A549 (cell line): ENCODE data around the gene FAM204A. TPM values are rescaled to one million over a fixed set of nuclear protein-coding genes. Genes with fewer than 3 reads are reported as not detected.

Experiments
- ATAC-seq, 2 experiments: fragments of 200-7000 bp in 1 of 2; fragments of >200 bp in 1 of 2; cut with Nextera tagmentation in 1 of 2; cut with Tn5 transposase in 1 of 2; 3 replicates each; pipeline versions ENCODE4 v1.8.0 to v1.9.1; 2018 to 2020; ENCODE audit warnings: mild to moderate bottlenecking in 1 of 2, moderate library complexity in 1 of 2
- CTCF ChIA-PET: fragments of 300-600 bp; sonication (Branson Sonifier 250); formaldehyde crosslinking; extraction: SDS; loops from one replicate; lab custom pipeline; 2021; ENCODE audit warnings: antibody characterized with exemption, inconsistent platforms; lab: Yijun Ruan, JAX
- POLR2A ChIA-PET: fragments of 350-600 bp; formaldehyde crosslinking; extraction: SDS; loops from one replicate; lab custom pipeline; 2021; ENCODE audit warnings: antibody characterized with exemption, inconsistent platforms; lab: Yijun Ruan, JAX
- DNase-seq, 2 experiments: peaks; one replicate each; pipeline versions ENCODE4 v3.0.0 to v3.0.0-alpha.2; 2011 to 2016; ENCODE audit warnings: low read depth in 1 of 2, low spot score in 1 of 2
- FAIRE-seq: peaks from 2 replicates; lab custom pipeline; 2011; peaks lifted over from hg19 to GRCh38; lab: Jason Lieb, UNC
- H3K27ac ChIP-seq, 2 experiments: fragments of >200 bp; sonication (Bioruptor Twin); formaldehyde crosslinking; 3 replicates each; pipeline ENCODE4 v1.5.1; 2016 to 2017
- H3K4me1 ChIP-seq: fragments of >200 bp; sonication (Bioruptor Twin); formaldehyde crosslinking; 3 replicates; pipeline ENCODE4 v1.6.1; 2016
- H3K4me2 ChIP-seq: fragments of >200 bp; sonication (Bioruptor Twin); formaldehyde crosslinking; 3 replicates; pipeline ENCODE4 v1.6.1; 2016
- H3K4me3 ChIP-seq: fragments of >200 bp; sonication (Bioruptor Twin); formaldehyde crosslinking; 3 replicates; pipeline ENCODE4 v1.5.1; 2016
- H3K9me3 ChIP-seq: fragments of >200 bp; sonication (Bioruptor Twin); formaldehyde crosslinking; 3 replicates; pipeline ENCODE4 v1.6.1; 2016
- BHLHE40 ChIP-seq: IDR thresholded peaks from 2 replicates; pipeline ENCODE4 v1.6.1; 2012; ENCODE audit warnings: low read depth, low read length, inconsistent platforms
- CBX8 ChIP-seq: fragments of 200-600 bp; sonication (generic); IDR thresholded peaks from 2 replicates; pipeline ENCODE4 v1.6.1; 2016
- CHD2 ChIP-seq: fragments of 150-350 bp; IDR thresholded peaks from 2 replicates; pipeline ENCODE4 v1.6.1; 2014; ENCODE audit warnings: low read length; ENCODE audit not compliant: partially characterized antibody
- CHD4 ChIP-seq: fragments of 200-600 bp; sonication (generic); IDR thresholded peaks from 2 replicates; pipeline ENCODE4 v1.6.1; 2016; ENCODE audit warnings: antibody characterized with exemption, mild to moderate bottlenecking, borderline replicate concordance
- FOSB ChIP-seq: fragments of 250-450 bp; sonication (Bioruptor Pico); IDR thresholded peaks from 2 replicates; pipeline ENCODE4 v1.5.0; 2020; ENCODE audit warnings: mild to moderate bottlenecking, moderate library complexity
- FOSL2 ChIP-seq, 2 experiments: fragments of 450-650 bp in 1 of 2; fragments of >200 bp in 1 of 2; sonication (Bioruptor Twin) in 1 of 2; formaldehyde crosslinking; IDR thresholded peaks; 2 replicates each; pipeline versions ENCODE4 v1.5.0 to v1.6.1; 2016 to 2020; ENCODE audit warnings: mild to moderate bottlenecking in 1 of 2, moderate library complexity in 1 of 2
- FOXS1 ChIP-seq: fragments of 250-450 bp; sonication (Bioruptor Pico); IDR thresholded peaks from 2 replicates; pipeline ENCODE4 v1.5.0; 2020; ENCODE audit warnings: mild to moderate bottlenecking, moderate library complexity
- GATA3 ChIP-seq: IDR thresholded peaks from 2 replicates; pipeline ENCODE4 v1.6.1; 2012; ENCODE audit warnings: borderline replicate concordance
- HEYL ChIP-seq: fragments of 250-450 bp; sonication (Bioruptor Pico); IDR thresholded peaks from 2 replicates; pipeline ENCODE4 v1.8.0; 2021; ENCODE audit warnings: mild to moderate bottlenecking, moderate library complexity
- JUN ChIP-seq, 2 experiments: fragments of >200 bp; sonication (Bioruptor Twin); formaldehyde crosslinking; IDR thresholded peaks; 2 replicates in 1 of 2; 3 replicates in 1 of 2; pipeline ENCODE4 v1.6.1; 2016 to 2017
- JUNB ChIP-seq: fragments of >200 bp; sonication (Bioruptor Twin); formaldehyde crosslinking; IDR thresholded peaks from 2 replicates; pipeline ENCODE4 v1.6.1; 2016
- KDM1A ChIP-seq: fragments of 200-600 bp; sonication (generic); IDR thresholded peaks from 2 replicates; pipeline ENCODE4 v1.6.1; 2016; ENCODE audit warnings: low read depth, mild to moderate bottlenecking
- NFE2L2 ChIP-seq: fragments of 150-350 bp; conservative IDR thresholded peaks from 2 replicates; pipeline ENCODE4 v1.6.1; 2014; ENCODE audit warnings: low read length
- NPAS2 ChIP-seq: fragments of 250-450 bp; sonication (Bioruptor Pico); IDR thresholded peaks from 2 replicates; pipeline ENCODE4 v1.8.0; 2022; ENCODE audit warnings: mild to moderate bottlenecking, moderate library complexity, borderline replicate concordance
- NR3C1 ChIP-seq: fragments of >200 bp; sonication (Bioruptor Twin); formaldehyde crosslinking; IDR thresholded peaks from 3 replicates; pipeline ENCODE4 v1.6.1; 2017
- SMC3 ChIP-seq: fragments of >200 bp; sonication (Bioruptor Twin); formaldehyde crosslinking; IDR thresholded peaks from 3 replicates; pipeline ENCODE4 v1.6.1; 2018; ENCODE audit warnings: inconsistent platforms
- SREBF2 ChIP-seq: fragments of 450-650 bp; IDR thresholded peaks from 2 replicates; pipeline ENCODE4 v1.6.1; 2014; ENCODE audit warnings: mild to moderate bottlenecking, moderate library complexity
- TFCP2L1 ChIP-seq: fragments of 250-450 bp; sonication (Bioruptor Pico); IDR thresholded peaks from 2 replicates; pipeline ENCODE4 v1.5.0; 2021; ENCODE audit warnings: mild to moderate bottlenecking
- TP53 ChIP-seq: fragments of 250-450 bp; sonication (Bioruptor Pico); IDR thresholded peaks from 2 replicates; pipeline ENCODE4 v1.5.0; 2021; ENCODE audit warnings: mild to moderate bottlenecking, moderate library complexity
- ZC3H11A ChIP-seq: fragments of 450-650 bp; IDR thresholded peaks from 2 replicates; pipeline ENCODE4 v1.6.1; 2014; ENCODE audit warnings: antibody characterized with exemption, mild to moderate bottlenecking
- ZFP36 ChIP-seq: fragments of 450-650 bp; IDR thresholded peaks from 2 replicates; pipeline ENCODE4 v1.6.1; 2014; ENCODE audit warnings: borderline replicate concordance; ENCODE audit not compliant: partially characterized antibody
- ZNF302 ChIP-seq: fragments of 250-450 bp; sonication (Bioruptor Pico); IDR thresholded peaks from 2 replicates; pipeline ENCODE4 v1.9.0; 2021; ENCODE audit warnings: inconsistent platforms, mild to moderate bottlenecking, moderate library complexity
- WGBS: methylation state at CpG from one replicate; pipeline ENCODE4 v1.1.6; 2017; ENCODE audit errors: missing lambda C conversion rate; 5-methylcytosine and 5-hydroxymethylcytosine counted together
- polyA plus RNA-seq, 4 experiments: library from polyadenylated mRNA; depleted of rRNA in 3 of 4; stranded (reverse); fragments of >200 nt; fragmentation: RNase III in 1 of 4; extraction: RNeasy Plus Mini Kit Qiagen cat#74134 plus additional on column Dnase treatment in 1 of 4; gene quantifications; 2 replicates in 3 of 4; 3 replicates in 1 of 4; pipeline ENCODE4 v1.2.3, GENCODE V29; 2011 to 2017
- TF ChIP-seq, protein P1 (sequence below): fragments of 250-450 bp; sonication (Bioruptor Pico); IDR thresholded peaks from 2 replicates; pipeline ENCODE4 v1.5.0; 2020; ENCODE audit warnings: low read depth, mild to moderate bottlenecking, moderate library complexity
- TF ChIP-seq, protein P2 (sequence below): IDR thresholded peaks from 2 replicates; pipeline ENCODE4 v1.6.1; 2012
- TF ChIP-seq, protein P3 (sequence below): fragments of 200-600 bp; sonication (generic); IDR thresholded peaks from 2 replicates; pipeline ENCODE4 v1.6.1; 2016; ENCODE audit warnings: antibody characterized with exemption, mild to moderate bottlenecking, moderate library complexity

The FAM204A gene
- polyA plus RNA-seq, 2 of the 4 experiments (the other 2 are of a cell fraction), result 39.2 to 62.8 TPM

DNA sequence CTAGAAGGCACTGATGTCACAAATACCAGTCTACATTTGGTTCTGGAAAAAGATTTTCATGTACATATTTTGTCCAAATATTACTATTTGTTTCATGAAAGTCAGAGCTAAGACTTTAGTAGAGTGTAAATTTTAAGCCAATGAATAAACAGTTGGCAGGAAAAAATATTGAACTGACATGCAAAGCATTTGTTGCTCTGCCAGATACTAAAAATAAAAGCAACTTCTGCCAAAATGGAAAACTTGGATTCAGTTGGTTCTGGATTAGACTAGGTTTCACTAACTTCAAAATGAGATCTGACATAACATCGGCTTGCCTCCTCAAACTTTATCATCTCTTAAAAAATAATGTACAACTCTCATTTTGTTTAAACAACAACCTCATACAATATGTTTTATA, 34.9 kb downstream of the FAM204A start (continued):
- TF ChIP-seq NR3C1 (no peak), FOSB (CRISPR knock-in tag) (no peak)

DNA sequence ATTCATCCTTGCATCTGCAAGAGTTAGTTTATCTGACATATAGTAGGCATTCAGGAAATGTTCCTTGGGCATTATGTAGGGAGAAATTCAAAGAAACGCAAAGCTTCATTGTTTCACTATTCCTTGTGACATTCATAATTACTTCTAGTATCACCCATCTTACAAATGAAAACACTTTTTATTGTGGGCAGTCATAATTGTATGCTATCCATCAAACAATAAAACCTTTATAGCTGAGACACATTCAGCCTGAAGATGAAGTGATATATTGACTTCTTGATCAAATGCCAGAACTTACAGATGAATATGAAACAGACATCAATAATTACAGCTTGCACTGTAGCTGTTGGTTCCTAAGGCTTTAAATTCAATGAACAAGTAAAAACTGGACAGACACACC, 36.4 kb downstream of the FAM204A start:
- POLR2A ChIA-PET, result no interaction called here
- DNase-seq, result no peak
- TF ChIP-seq SMC3, result no peak
- no peak for TF ChIP-seq JUN (IDR thresholded peaks at IDR 0.05)
- TF ChIP-seq TFCP2L1 (CRISPR knock-in tag), result no peak
- TF ChIP-seq NPAS2 (CRISPR knock-in tag), result no peak
- no peak for TF ChIP-seq TP53
- TF ChIP-seq FOSL2 (IDR thresholded peaks at IDR 0.05), result no peak
- TF ChIP-seq FOSL2 (CRISPR knock-in tag; IDR thresholded peaks at IDR 0.05), result no peak
- TF ChIP-seq GATA3, result no peak
- no peak for TF ChIP-seq NR3C1
- no peak for TF ChIP-seq CHD4
- TF ChIP-seq, protein P1, sequence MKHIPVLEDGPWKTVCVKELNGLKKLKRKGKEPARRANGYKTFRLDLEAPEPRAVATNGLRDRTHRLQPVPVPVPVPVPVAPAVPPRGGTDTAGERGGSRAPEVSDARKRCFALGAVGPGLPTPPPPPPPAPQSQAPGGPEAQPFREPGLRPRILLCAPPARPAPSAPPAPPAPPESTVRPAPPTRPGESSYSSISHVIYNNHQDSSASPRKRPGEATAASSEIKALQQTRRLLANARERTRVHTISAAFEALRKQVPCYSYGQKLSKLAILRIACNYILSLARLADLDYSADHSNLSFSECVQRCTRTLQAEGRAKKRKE, result no peak
- TF ChIP-seq CHD2, result no peak
- TF ChIP-seq HEYL (CRISPR knock-in tag), result no peak
- TF ChIP-seq, all 56 proteins: peak for 0
- CTCF ChIA-PET, result interaction anchor here (0.8 to 1.3 kb wide), 4 partner anchors 13 to 221 kb away, joined by 3 to 4 read pairs (median 3); no protein-coding TSS in a partner anchor
- Histone ChIP-seq H3K4me1 (peaks cover 5% of the 10 kb centered on the region; the same call in 2 of the 3 replicates), H3K27ac (no peak overlapping the region), H3K4me3 (no peak overlapping the region), H3K9me3 (no peaks in the 10 kb centered on the region), H3K4me2 (no peak overlapping the region)
- ATAC-seq (no peak), FAIRE-seq (peak; percentile 51)
- 97% methylated on average over 1 of the region's 1 CpG for WGBS

DNA sequence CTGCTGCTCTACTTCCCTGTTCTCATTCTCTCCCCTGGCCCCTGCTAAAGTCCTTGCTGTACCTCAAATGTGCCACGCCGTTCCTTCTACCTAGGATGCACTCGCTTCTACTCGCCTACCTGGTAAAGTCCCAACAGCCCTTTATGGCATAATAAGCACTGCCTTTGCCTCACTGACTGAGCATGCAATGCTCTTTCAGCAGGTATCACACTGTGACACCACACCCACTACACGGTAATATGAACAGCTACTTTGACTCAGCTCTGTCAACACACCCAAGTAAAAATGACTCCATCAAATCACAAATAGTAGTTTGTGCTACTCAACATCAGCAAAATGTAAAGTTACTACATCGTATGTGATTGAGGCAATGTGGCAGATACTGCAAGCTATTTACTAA, 37.6 kb downstream of the FAM204A start:
- no peaks in the 10 kb centered on the region for H3K9me3 ChIP-seq
- TF ChIP-seq ZFP36 (no peak), KDM1A (no peak), GATA3 (no peak)
- DNase-seq, result no peak
- H3K4me1 ChIP-seq, result no peaks in the 10 kb centered on the region
- H3K4me2 ChIP-seq, result no peak overlapping the region
- ChIA-PET CTCF (interaction anchor here (1.1 to 1.2 kb wide), 2 partner anchors 15 to 808 kb away, joined by 4 read pairs; no protein-coding TSS in a partner anchor), POLR2A (no interaction called here)
- no peak for FAIRE-seq
- H3K4me3 ChIP-seq, result no peak overlapping the region
- ATAC-seq, result no peak
- 94% methylated on average over 6 of the region's 6 CpGs for WGBS
- no peak overlapping the region for H3K27ac ChIP-seq

DNA sequence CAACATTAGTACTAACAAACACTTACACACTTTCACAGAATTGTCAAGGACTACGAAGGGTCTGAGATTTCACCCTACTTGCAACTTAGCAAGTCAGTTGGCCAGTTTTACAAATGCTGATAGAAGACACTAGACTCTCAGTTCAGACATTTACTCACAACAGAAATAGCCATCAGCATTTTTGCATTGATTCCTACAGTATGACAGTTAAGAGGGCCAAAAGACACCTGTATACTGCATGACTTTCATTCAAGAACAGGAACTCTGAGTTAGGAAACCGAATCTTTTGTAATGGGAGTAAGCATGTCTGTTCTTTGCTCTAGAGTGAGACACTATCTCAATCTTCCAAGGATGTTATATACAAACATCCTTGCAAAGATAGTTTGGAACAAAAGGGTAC, 40.9 kb downstream of the FAM204A start:
- Histone ChIP-seq H3K27ac (no peak overlapping the region), H3K9me3 (no peaks in the 10 kb centered on the region), H3K4me1 (no peaks in the 10 kb centered on the region), H3K4me2 (no peak overlapping the region), H3K4me3 (no peak overlapping the region)
- ChIA-PET CTCF (no interaction called here), POLR2A (no interaction called here)
- TF ChIP-seq FOSL2 (IDR thresholded peaks at IDR 0.05) (no peak), FOSL2 (CRISPR knock-in tag; IDR thresholded peaks at IDR 0.05) (no peak), ZNF302 (CRISPR knock-in tag) (no peak), ZC3H11A (no peak), KDM1A (no peak), JUNB (no peak), SMC3 (no peak), NR3C1 (no peak)
- ATAC-seq, result no peak
- no peak for FAIRE-seq
- WGBS, result 100% methylated on average over 2 of the region's 2 CpGs
- no peak for DNase-seq

DNA sequence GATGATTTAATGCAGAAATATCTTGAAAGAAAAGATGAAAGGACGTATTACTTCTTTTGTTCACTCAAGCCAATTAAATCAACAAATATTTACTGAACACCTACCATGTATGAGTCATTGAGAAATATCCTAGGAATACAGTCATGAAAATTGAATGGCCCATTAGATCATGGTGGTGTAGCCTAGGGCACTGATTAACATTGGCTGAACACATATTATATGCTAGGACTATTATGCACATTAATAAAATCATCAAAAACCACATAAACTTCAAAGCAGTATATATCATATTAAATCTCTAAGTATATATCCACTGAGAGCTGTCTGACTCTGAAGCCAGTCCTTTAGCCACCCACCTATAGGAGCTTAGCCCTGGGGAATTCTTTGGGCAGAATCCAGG, 41.8 kb downstream of the FAM204A start:
- CTCF ChIA-PET, result interaction anchor here (0.8 to 1.4 kb wide), 2 partner anchors 11 to 60 kb away, joined by 3 to 4 read pairs; no protein-coding TSS in a partner anchor
- no peak for DNase-seq
- TF ChIP-seq JUNB (no peak), CBX8 (no peak), BHLHE40 (no peak), ZFP36 (no peak), SREBF2 (no peak), CHD2 (no peak), FOXS1 (CRISPR knock-in tag) (no peak), JUN (IDR thresholded peaks at IDR 0.05) (no peak), FOSB (CRISPR knock-in tag) (no peak), NFE2L2 (no peak)
- TF ChIP-seq, protein P2, sequence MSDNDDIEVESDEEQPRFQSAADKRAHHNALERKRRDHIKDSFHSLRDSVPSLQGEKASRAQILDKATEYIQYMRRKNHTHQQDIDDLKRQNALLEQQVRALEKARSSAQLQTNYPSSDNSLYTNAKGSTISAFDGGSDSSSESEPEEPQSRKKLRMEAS, result no peak
- TF ChIP-seq, protein P3, sequence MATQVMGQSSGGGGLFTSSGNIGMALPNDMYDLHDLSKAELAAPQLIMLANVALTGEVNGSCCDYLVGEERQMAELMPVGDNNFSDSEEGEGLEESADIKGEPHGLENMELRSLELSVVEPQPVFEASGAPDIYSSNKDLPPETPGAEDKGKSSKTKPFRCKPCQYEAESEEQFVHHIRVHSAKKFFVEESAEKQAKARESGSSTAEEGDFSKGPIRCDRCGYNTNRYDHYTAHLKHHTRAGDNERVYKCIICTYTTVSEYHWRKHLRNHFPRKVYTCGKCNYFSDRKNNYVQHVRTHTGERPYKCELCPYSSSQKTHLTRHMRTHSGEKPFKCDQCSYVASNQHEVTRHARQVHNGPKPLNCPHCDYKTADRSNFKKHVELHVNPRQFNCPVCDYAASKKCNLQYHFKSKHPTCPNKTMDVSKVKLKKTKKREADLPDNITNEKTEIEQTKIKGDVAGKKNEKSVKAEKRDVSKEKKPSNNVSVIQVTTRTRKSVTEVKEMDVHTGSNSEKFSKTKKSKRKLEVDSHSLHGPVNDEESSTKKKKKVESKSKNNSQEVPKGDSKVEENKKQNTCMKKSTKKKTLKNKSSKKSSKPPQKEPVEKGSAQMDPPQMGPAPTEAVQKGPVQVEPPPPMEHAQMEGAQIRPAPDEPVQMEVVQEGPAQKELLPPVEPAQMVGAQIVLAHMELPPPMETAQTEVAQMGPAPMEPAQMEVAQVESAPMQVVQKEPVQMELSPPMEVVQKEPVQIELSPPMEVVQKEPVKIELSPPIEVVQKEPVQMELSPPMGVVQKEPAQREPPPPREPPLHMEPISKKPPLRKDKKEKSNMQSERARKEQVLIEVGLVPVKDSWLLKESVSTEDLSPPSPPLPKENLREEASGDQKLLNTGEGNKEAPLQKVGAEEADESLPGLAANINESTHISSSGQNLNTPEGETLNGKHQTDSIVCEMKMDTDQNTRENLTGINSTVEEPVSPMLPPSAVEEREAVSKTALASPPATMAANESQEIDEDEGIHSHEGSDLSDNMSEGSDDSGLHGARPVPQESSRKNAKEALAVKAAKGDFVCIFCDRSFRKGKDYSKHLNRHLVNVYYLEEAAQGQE, result no peak

More for the DNA sequence above, 41.8 kb downstream of the FAM204A start:
- H3K4me3 ChIP-seq, result no peak overlapping the region
- 80% methylated on average over 1 of the region's 1 CpG for WGBS
- FAIRE-seq, result no peak
- H3K9me3 ChIP-seq, result no peaks in the 10 kb centered on the region
- no peak for ATAC-seq
- no peak overlapping the region for H3K27ac ChIP-seq
- POLR2A ChIA-PET, result no interaction called here
- H3K4me2 ChIP-seq, result no peak overlapping the region
- H3K4me1 ChIP-seq, result no peaks in the 10 kb centered on the region
